MM.1S (cell line): ENCODE measurements around the gene ACD.

ENCODE experiments used
- DNase-seq: peaks from one replicate; pipeline ENCODE4 v3.0.0-alpha.2; 2015
- H2AFZ ChIP-seq: fragments of 300-600 bp; sonication (generic); 2 replicates; pipeline ENCODE4 v1.6.0; 2016; ENCODE audit warnings: antibody characterized with exemption, low read length
- H3F3A ChIP-seq: fragments of 300-600 bp; sonication (generic); 2 replicates; pipeline ENCODE4 v1.6.1; 2016; ENCODE audit warnings: mild to moderate bottlenecking, antibody characterized with exemption, low read length, moderate library complexity, mixed read lengths; ENCODE audit not compliant: insufficient read depth
- H3K27ac ChIP-seq: fragments of 300-600 bp; sonication (generic); 2 replicates; pipeline ENCODE4 v1.5.1; 2016; ENCODE audit warnings: mild to moderate bottlenecking, low read length
- H3K27me3 ChIP-seq: fragments of 300-600 bp; sonication (generic); replicated peaks from 2 replicates; pipeline ENCODE4 v1.6.0; 2016; ENCODE audit warnings: low read length; ENCODE audit not compliant: insufficient read depth
- H3K36me3 ChIP-seq: fragments of 300-600 bp; sonication (generic); replicated peaks from 2 replicates; pipeline ENCODE4 v1.6.1; 2016; ENCODE audit warnings: mild to moderate bottlenecking, low read length, mixed read lengths; ENCODE audit not compliant: insufficient read depth
- H3K4me1 ChIP-seq: fragments of 300-600 bp; sonication (generic); 2 replicates; pipeline ENCODE4 v1.6.1; 2016; ENCODE audit warnings: low read length, mixed read lengths
- H3K4me2 ChIP-seq: fragments of 300-600 bp; sonication (generic); 2 replicates; pipeline ENCODE4 v1.6.0; 2016; ENCODE audit warnings: low read depth, low read length
- H3K4me3 ChIP-seq: fragments of 300-600 bp; sonication (generic); 2 replicates; pipeline ENCODE4 v1.5.1; 2016; ENCODE audit warnings: low read length, mixed read lengths
- H3K79me2 ChIP-seq: fragments of 300-600 bp; sonication (generic); 2 replicates; pipeline ENCODE4 v1.6.1; 2016; ENCODE audit warnings: mixed run types, low read length, mixed read lengths
- H3K9ac ChIP-seq: fragments of 300-600 bp; sonication (generic); 2 replicates; pipeline ENCODE4 v1.6.1; 2016; ENCODE audit warnings: low read length, mixed read lengths
- H3K9me2 ChIP-seq: fragments of 300-600 bp; sonication (generic); replicated peaks from 2 replicates; pipeline ENCODE4 v1.6.1; 2016; ENCODE audit warnings: mild to moderate bottlenecking, low read length, mixed read lengths; ENCODE audit not compliant: insufficient read depth
- H3K9me3 ChIP-seq: fragments of 300-600 bp; sonication (generic); replicated peaks from 2 replicates; pipeline ENCODE4 v1.6.1; 2016; ENCODE audit warnings: mild to moderate bottlenecking, low read length, mixed read lengths; ENCODE audit not compliant: insufficient read depth
- H4K20me1 ChIP-seq: fragments of 300-600 bp; sonication (generic); 2 replicates; pipeline ENCODE4 v1.6.1; 2016; ENCODE audit warnings: mild to moderate bottlenecking, low read length, moderate library complexity, mixed read lengths; ENCODE audit not compliant: insufficient read depth
- EZH2 ChIP-seq: fragments of 300-600 bp; sonication (generic); optimal IDR thresholded peaks from 2 replicates; pipeline ENCODE3; 2017; ENCODE audit warnings: low read depth, mild to moderate bottlenecking, antibody characterized with exemption, low read length, mixed read lengths
- EZH2phosphoT487 ChIP-seq: fragments of 300-600 bp; sonication (generic); IDR thresholded peaks from 2 replicates; pipeline ENCODE4 v1.6.1; 2018; ENCODE audit warnings: antibody characterized with exemption, low read length
- TF ChIP-seq, protein P1 (sequence below): fragments of 300-600 bp; sonication (generic); IDR thresholded peaks from 2 replicates; pipeline ENCODE4 v1.5.1; 2016; ENCODE audit warnings: antibody characterized with exemption, low read length, mixed read lengths

Gene ACD

DNA sequence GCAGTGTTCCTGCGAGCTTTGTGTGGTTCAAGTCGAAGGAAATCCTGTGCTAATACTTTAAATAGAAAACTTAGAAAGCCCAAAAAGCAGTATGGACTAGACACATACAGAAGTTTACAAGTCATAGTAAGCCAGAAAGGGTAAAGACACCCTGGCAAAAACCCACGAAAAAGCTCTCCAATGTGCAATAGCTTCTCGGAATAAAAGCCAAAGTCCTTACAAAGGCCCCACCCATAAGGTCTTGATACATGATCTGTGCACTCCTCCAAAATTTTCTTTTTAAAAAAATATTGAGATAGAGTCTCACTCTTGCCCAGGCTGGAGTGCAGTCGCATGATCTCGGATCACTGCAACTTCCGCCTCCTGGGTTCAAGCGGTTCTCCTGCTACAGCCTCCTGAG lies 16.9 kb upstream of the ACD start:
- DNase-seq, result no peak
- Histone ChIP-seq H3K4me2 (no peak overlapping the region), H3K36me3 (no peaks in the 10 kb centered on the region), H3K27me3 (no peaks in the 10 kb centered on the region), H3K4me3 (no peak overlapping the region), H4K20me1 (no peaks in the 10 kb centered on the region), H3K4me1 (no peaks in the 10 kb centered on the region), H3K9ac (no peak overlapping the region), H3K79me2 (no peaks in the 10 kb centered on the region), H3F3A (no peaks in the 10 kb centered on the region), H3K27ac (no peak overlapping the region), H3K9me3 (no peaks in the 10 kb centered on the region), H3K9me2 (no peaks in the 10 kb centered on the region), H2AFZ (no peak overlapping the region)
- TF ChIP-seq EZH2phosphoT487, result no peak
- no peak for TF ChIP-seq EZH2

DNA sequence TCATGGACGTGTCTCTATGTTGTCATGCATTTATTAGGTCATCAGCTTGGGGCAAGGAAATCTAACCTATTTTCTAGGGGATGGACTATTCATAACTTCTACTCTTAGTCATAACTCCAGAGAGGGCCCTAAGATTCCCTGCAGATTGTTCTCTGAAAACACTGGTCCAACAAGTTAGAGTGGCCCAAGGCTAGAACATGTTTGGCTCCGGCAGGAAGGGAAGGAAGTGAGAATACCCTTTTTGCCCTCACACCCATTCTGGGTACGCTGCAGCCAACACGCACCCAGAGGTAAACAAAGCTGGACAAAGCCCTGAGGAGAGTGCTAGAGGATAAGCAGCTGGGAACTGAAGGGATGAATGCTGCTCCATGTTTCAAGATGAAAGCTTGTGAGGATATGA lies 16.5 kb upstream of the ACD start:
- no peak for DNase-seq
- Histone ChIP-seq H3K9ac (no peak overlapping the region), H3K9me2 (no peaks in the 10 kb centered on the region), H3K27ac (no peak overlapping the region), H3K9me3 (no peaks in the 10 kb centered on the region), H3K36me3 (no peaks in the 10 kb centered on the region), H3K4me2 (no peak overlapping the region), H3K4me1 (no peaks in the 10 kb centered on the region), H3K27me3 (no peaks in the 10 kb centered on the region), H3F3A (no peaks in the 10 kb centered on the region), H4K20me1 (no peaks in the 10 kb centered on the region), H2AFZ (no peak overlapping the region), H3K4me3 (no peak overlapping the region), H3K79me2 (no peaks in the 10 kb centered on the region)
- no peak for TF ChIP-seq EZH2phosphoT487
- TF ChIP-seq, protein P1, sequence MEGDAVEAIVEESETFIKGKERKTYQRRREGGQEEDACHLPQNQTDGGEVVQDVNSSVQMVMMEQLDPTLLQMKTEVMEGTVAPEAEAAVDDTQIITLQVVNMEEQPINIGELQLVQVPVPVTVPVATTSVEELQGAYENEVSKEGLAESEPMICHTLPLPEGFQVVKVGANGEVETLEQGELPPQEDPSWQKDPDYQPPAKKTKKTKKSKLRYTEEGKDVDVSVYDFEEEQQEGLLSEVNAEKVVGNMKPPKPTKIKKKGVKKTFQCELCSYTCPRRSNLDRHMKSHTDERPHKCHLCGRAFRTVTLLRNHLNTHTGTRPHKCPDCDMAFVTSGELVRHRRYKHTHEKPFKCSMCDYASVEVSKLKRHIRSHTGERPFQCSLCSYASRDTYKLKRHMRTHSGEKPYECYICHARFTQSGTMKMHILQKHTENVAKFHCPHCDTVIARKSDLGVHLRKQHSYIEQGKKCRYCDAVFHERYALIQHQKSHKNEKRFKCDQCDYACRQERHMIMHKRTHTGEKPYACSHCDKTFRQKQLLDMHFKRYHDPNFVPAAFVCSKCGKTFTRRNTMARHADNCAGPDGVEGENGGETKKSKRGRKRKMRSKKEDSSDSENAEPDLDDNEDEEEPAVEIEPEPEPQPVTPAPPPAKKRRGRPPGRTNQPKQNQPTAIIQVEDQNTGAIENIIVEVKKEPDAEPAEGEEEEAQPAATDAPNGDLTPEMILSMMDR, result no peak
- TF ChIP-seq EZH2, result no peak

DNA sequence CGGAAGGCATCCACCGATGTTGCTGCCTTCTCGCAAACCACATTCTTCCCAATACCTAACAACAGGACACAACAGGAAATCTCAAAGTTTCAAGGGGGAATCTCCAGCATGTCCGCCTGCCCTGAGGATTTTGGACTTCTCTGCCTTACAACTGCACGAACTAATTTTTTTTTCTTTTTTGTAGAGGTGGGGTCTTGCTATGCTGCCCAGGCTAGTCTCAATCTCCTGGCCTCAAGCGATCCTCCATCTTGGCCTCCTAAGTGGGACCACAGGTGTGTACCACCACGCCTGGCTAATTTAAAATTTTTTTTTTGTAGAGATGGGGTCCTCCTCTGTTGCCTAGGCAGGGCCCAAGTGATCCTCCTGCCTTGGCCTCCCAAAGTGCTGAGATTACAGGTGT lies 15.9 kb upstream of the ACD start:
- no peaks in the 10 kb centered on the region for H3K79me2 ChIP-seq
- H3K4me1 ChIP-seq, result no peaks in the 10 kb centered on the region
- no peaks in the 10 kb centered on the region for H3F3A ChIP-seq
- H3K27me3 ChIP-seq, result no peaks in the 10 kb centered on the region
- H3K27ac ChIP-seq, result no peak overlapping the region
- no peak for DNase-seq
- TF ChIP-seq, protein P1, result no peak
- TF ChIP-seq EZH2 (no peak), EZH2phosphoT487 (no peak)
- no peaks in the 10 kb centered on the region for H3K9me2 ChIP-seq
- H4K20me1 ChIP-seq, result no peaks in the 10 kb centered on the region
- no peak overlapping the region for H3K4me2 ChIP-seq
- no peak overlapping the region for H3K9ac ChIP-seq
- no peak overlapping the region for H2AFZ ChIP-seq
- H3K36me3 ChIP-seq, result no peaks in the 10 kb centered on the region
- no peaks in the 10 kb centered on the region for H3K9me3 ChIP-seq
- H3K4me3 ChIP-seq, result no peak overlapping the region

GRCh38 chr16:67675579-67675935 lies 15.5 kb upstream of the ACD start:
- Histone ChIP-seq H3K9me2 (no peaks in the 10 kb centered on the region), H3K36me3 (no peaks in the 10 kb centered on the region), H3K4me2 (no peak overlapping the region), H3K9me3 (no peaks in the 10 kb centered on the region), H3K27ac (no peak overlapping the region), H3K9ac (no peak overlapping the region), H4K20me1 (no peaks in the 10 kb centered on the region), H2AFZ (no peak overlapping the region), H3F3A (no peaks in the 10 kb centered on the region), H3K4me3 (no peak overlapping the region), H3K79me2 (no peaks in the 10 kb centered on the region), H3K4me1 (no peaks in the 10 kb centered on the region), H3K27me3 (no peaks in the 10 kb centered on the region)
- TF ChIP-seq EZH2, result no peak
- TF ChIP-seq, protein P1, result no peak
- TF ChIP-seq EZH2phosphoT487, result no peak
- DNase-seq, result no peak
